Heart left ventricle (tissue), 13 donors: ENCODE measurements around the gene CCDC85C.

Experiments
- CTCF ChIP-seq, 12 donors: fragments of 200-600 bp; sonication (generic) in 4 of 12; IDR thresholded peaks; one replicate each; pipeline versions ENCODE4 v1.5.0 to v1.8.0; 2018 to 2022; ENCODE audit warnings: antibody characterized with exemption in 12 of 12, mild to moderate bottlenecking in 5 of 12
- POLR2A ChIP-seq, 2 donors: fragments of 450-650 bp; IDR thresholded peaks; one replicate each; pipeline ENCODE4 v1.6.1; 2017; ENCODE audit warnings: antibody characterized with exemption in 2 of 2, mild to moderate bottlenecking in 2 of 2, moderate library complexity in 2 of 2
- donor health status: ischemic (EF 13 %, LVEDD 7.1; RV severe dilation, severe dysfunction).
- donor health status: DM: no; HTN: yes; CAD: no.
- donor health status: DM: no; HTN: no; CAD: no.
- donor health status: ischemic (EF 25% LVEDD 6.9; RV normal size, moderate dysfunction).
- donor health status: ischemic (EF 25% LVEDD 5.7; RV mildly dilated, moderate dysfunction).
- donor health status: ischemic (EF 35%, LVEDD 5.7; RV mildly dilated, moderate dysfunction).
- donor health status: nonischemic (EF 11% LVEDD 7.7; RV severe dilation, severe dysfunction).
- donor health status: DM: yes; HTN: yes; CAD: no.
- donor health status: PGD.
- donor health status: ischemic (EF 29% LVEDD 5.4; RV normal size, mild dysfunction).
- donor health status: nonischemic (EF 23%, LVEDD 6.1; RV moderate dilation, normal function).

DNA sequence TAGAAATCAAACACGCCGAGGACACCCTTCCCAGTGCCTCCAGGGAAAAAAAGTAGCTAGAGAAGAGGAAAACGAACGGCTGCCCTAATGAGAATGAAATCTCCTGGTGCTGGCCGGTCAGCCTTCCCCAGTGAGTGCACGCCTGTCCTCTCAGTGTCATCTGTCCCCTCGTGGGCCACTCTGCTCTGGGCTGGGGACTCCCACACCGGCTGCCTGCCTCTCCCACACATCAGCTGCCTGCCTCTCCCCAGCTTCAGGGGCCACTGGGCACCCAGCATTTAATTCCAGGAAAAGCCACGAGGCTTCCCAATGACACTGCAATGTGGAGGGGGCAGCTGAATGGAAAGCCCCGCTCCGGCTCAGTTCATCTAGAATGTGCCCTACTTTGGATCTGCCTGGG lies 59.0 kb downstream of the CCDC85C start:
- TF ChIP-seq POLR2A (IDR thresholded peaks at IDR 0.05) (no peak), CTCF (IDR thresholded peaks at IDR 0.05) (no peak)
